GM12878 (cell line): ENCODE results near the gene AGT. TPM values are rescaled to one million over a fixed set of nuclear protein-coding genes. Genes with fewer than 3 reads are reported as not detected.

Source experiments
- ATAC-seq: fragments of 200-7000 bp; cut with Tn5 transposase; 3 replicates; pipeline ENCODE4 v1.9.1; 2020; ENCODE audit warnings: mild to moderate bottlenecking, moderate library complexity
- BruUV-seq: library from RNA; stranded (reverse); fragments of 400-500 nt; replicated peaks from 2 replicates; lab custom pipeline; 2021; lab: Mats Ljungman, UMichigan
- CTCF ChIA-PET: fragments of 300-600 bp; sonication (Branson Sonifier 250); formaldehyde crosslinking; extraction: SDS; loops from one replicate; lab custom pipeline; 2021; ENCODE audit warnings: inconsistent platforms; lab: Yijun Ruan, JAX
- POLR2A ChIA-PET: fragments of 350-600 bp; formaldehyde crosslinking; extraction: SDS; loops from one replicate; lab custom pipeline; 2021; ENCODE audit warnings: inconsistent platforms; lab: Charles Lee
- RAD21 ChIA-PET: fragments of 300-600 bp; sonication (Branson Sonifier 250); formaldehyde crosslinking; loops from one replicate; lab custom pipeline; 2023; ENCODE audit warnings: antibody characterized with exemption; ENCODE audit not compliant: unreplicated experiment; lab: Charles Lee
- SMC1A ChIA-PET: fragments of 300-600 bp; sonication (Branson Sonifier 250); formaldehyde crosslinking; loops from one replicate; lab custom pipeline; 2023; ENCODE audit not compliant: unreplicated experiment, uncharacterized antibody; lab: Charles Lee
- DNase-seq: peaks from one replicate; pipeline ENCODE4 v3.0.0-alpha.2; 2011; ENCODE audit warnings: low read depth, low spot score
- FAIRE-seq: peaks from 3 replicates; lab custom pipeline; 2011; peaks lifted over from hg19 to GRCh38; lab: Jason Lieb, UNC
- H2AFZ ChIP-seq: 2 replicates; pipeline ENCODE4 v1.6.0; 2011; ENCODE audit warnings: low read depth, low read length, control low read depth; ENCODE audit not compliant: control insufficient read depth
- H3K27ac ChIP-seq: 2 replicates; pipeline ENCODE4 v1.5.1; 2011; ENCODE audit warnings: control low read depth; ENCODE audit not compliant: control insufficient read depth, insufficient read depth
- H3K27me3 ChIP-seq, 2 experiments: replicated peaks in 1 of 2; 2 replicates each; pipeline versions ENCODE4 v1.6.0 to v1.6.1; 2011; ENCODE audit warnings: low read length in 1 of 2; ENCODE audit not compliant: control insufficient read depth in 2 of 2, insufficient read depth in 2 of 2
- H3K36me3 ChIP-seq, 2 experiments: 2 replicates each; pipeline ENCODE4 v1.5.1; 2011; ENCODE audit warnings: low read length in 1 of 2; ENCODE audit not compliant: control insufficient read depth in 2 of 2, insufficient read depth in 2 of 2
- H3K4me1 ChIP-seq: 2 replicates; pipeline ENCODE4 v1.6.1; 2011; ENCODE audit warnings: mild to moderate bottlenecking, low read length, moderate library complexity, mixed read lengths; ENCODE audit not compliant: control insufficient read depth, insufficient read depth
- H3K4me2 ChIP-seq: 2 replicates; pipeline ENCODE4 v1.6.0; 2011; ENCODE audit warnings: control low read depth; ENCODE audit not compliant: control insufficient read depth, insufficient read depth
- H3K4me3 ChIP-seq: fragments of 200-600 bp; sonication (generic); 2 replicates; pipeline ENCODE4 v1.5.1; 2016
- H3K79me2 ChIP-seq: 2 replicates; pipeline ENCODE4 v1.6.0; 2011; ENCODE audit warnings: low read length; ENCODE audit not compliant: control insufficient read depth, insufficient read depth
- H3K9ac ChIP-seq: 2 replicates; pipeline ENCODE4 v1.8.0; 2011; ENCODE audit warnings: low read length, control low read depth, mixed read lengths; ENCODE audit not compliant: control insufficient read depth, insufficient read depth
- H3K9me3 ChIP-seq: replicated peaks from 3 replicates; pipeline ENCODE4 v1.5.1; 2011; ENCODE audit warnings: mild to moderate bottlenecking, low read length; ENCODE audit not compliant: control insufficient read depth, insufficient read depth
- H4K20me1 ChIP-seq: 2 replicates; pipeline ENCODE4 v1.6.0; 2011; ENCODE audit not compliant: control insufficient read depth, insufficient read depth
- ATF2 ChIP-seq: IDR thresholded peaks from 2 replicates; pipeline ENCODE4 v1.6.1; 2012; ENCODE audit warnings: low read length, inconsistent platforms
- BCL3 ChIP-seq: IDR thresholded peaks from 2 replicates; pipeline ENCODE4 v1.6.1; 2011; ENCODE audit warnings: borderline replicate concordance, low read depth, mild to moderate bottlenecking, moderate library complexity, low read length; ENCODE audit not compliant: insufficient read depth, poor library complexity, severe bottlenecking
- CHD1 ChIP-seq: IDR thresholded peaks from 2 replicates; pipeline ENCODE4 v1.6.1; 2012; ENCODE audit warnings: low read depth, low read length, improper control_type of control experiment
- IKZF2 ChIP-seq, 2 experiments: fragments of 450-650 bp; IDR thresholded peaks; 2 replicates each; pipeline ENCODE4 v1.6.1; 2017; ENCODE audit warnings: mild to moderate bottlenecking in 2 of 2, moderate library complexity in 2 of 2
- KAT2A ChIP-seq: conservative IDR thresholded peaks from 2 replicates; pipeline ENCODE4 v1.6.1; 2011; ENCODE audit warnings: low read depth, low read length; ENCODE audit not compliant: control insufficient read depth
- MEF2B ChIP-seq: fragments of 450-650 bp; IDR thresholded peaks from 2 replicates; pipeline ENCODE4 v1.6.1; 2018; ENCODE audit warnings: mild to moderate bottlenecking, moderate library complexity; ENCODE audit not compliant: partially characterized antibody, poor library complexity, severe bottlenecking
- NRF1 ChIP-seq: conservative IDR thresholded peaks from 2 replicates; pipeline ENCODE4 v1.6.1; 2011; ENCODE audit warnings: mild to moderate bottlenecking, low read depth, low read length, improper control_type of control experiment
- TARDBP ChIP-seq: IDR thresholded peaks from 2 replicates; pipeline ENCODE4 v1.6.1; 2016; ENCODE audit warnings: borderline replicate concordance
- ZBTB11 ChIP-seq: fragments of 450-650 bp; formaldehyde crosslinking; IDR thresholded peaks from 2 replicates; pipeline ENCODE4 v1.5.0; 2022; ENCODE audit warnings: mild to moderate bottlenecking, missing genetic modification characterization
- whole genome bisulfite sequencing: methylation state at CpG from one replicate; pipeline ENCODE4 v1.1.6; 2016; ENCODE audit warnings: low lambda C conversion rate; ENCODE audit not compliant: insufficient replicate concordance, insufficient coverage; ENCODE audit errors: missing lambda C conversion rate; 5-methylcytosine and 5-hydroxymethylcytosine counted together
- in situ Hi-C: fragments of 300-500 bp; cut with MboI; formaldehyde crosslinking; loops from 9 replicates; pipeline ENCODE4 v1.14.3; 2018; ENCODE audit warnings: mixed read lengths
- intact Hi-C: fragments of 100-400 bp; cut with micrococcal nuclease; formaldehyde crosslinking; loops from one replicate; pipeline ENCODE4 v1.14.2; 2022; ENCODE audit not compliant: unreplicated experiment
- polyA plus RNA-seq, 11 experiments: library from polyadenylated mRNA; depleted of rRNA in 4 of 11; unstranded in 6 of 11; stranded (reverse) in 5 of 11; fragments of >200 nt; fragmentation: Nextera tagmentation in 4 of 11; fragmentation: Illumina TruSeq in 1 of 11; extraction: Ambion mirVana in 4 of 11; extraction: Trizol in 1 of 11; gene quantifications; 1 replicate in 1 of 11; 2 replicates in 10 of 11; pipeline versions ENCODE4 v1.2.1 to v1.2.3, GENCODE V29; 2011 to 2016; ENCODE audit warnings: inconsistent platforms in 2 of 11, missing spikeins in 2 of 11, low read depth in 1 of 11
- total RNA-seq, 4 experiments: library from RNA; depleted of rRNA in 3 of 4; stranded (reverse); fragments of >200 nt in 3 of 4; fragmentation: Illumina TruSeq in 1 of 4; extraction: Trizol in 1 of 4; gene quantifications; 2 replicates each; pipeline versions ENCODE4 v1.2.1 to v1.2.3, GENCODE V29; 2013 to 2021

Gene AGT
- total and polyA plus RNA-seq, 10 of the 15 experiments (the other 5 are each of a cell fraction or from before 2014, with no cell fraction given), result 0.69 TPM; not detected in 9

- ATAC-seq (no peak), DNase-seq (no peak)
- Histone ChIP-seq H4K20me1 (no peaks in the 10 kb centered on the region), H3K4me2 (no peak overlapping the region), H3K4me3 (no peak overlapping the region), H2AFZ (no peak overlapping the region), H3K27me3 (no peaks in the 10 kb centered on the region), H3K9ac (no peak overlapping the region), H3K36me3 (no peaks in the 10 kb centered on the region), H3K4me1 (no peaks in the 10 kb centered on the region), H3K79me2 (no peaks in the 10 kb centered on the region), H3K9me3 (no peaks in the 10 kb centered on the region)
- in situ Hi-C loops, result no loop called here
- WGBS, result 36% methylated on average over 5 of the region's 5 CpGs
- POLR2A ChIA-PET, result no interaction called here
- CTCF ChIA-PET, result no interaction called here
- TF ChIP-seq CHD1, result no peak
- TF ChIP-seq KAT2A, result no peak
- no peak for TF ChIP-seq IKZF2 (IDR thresholded peaks at IDR 0.05)
- TF ChIP-seq ATF2, result no peak
- no peak for TF ChIP-seq TARDBP
- no peak for TF ChIP-seq MEF2B
- no peak for TF ChIP-seq NRF1
- TF ChIP-seq BCL3, result no peak
- no peak for TF ChIP-seq ZBTB11 (CRISPR knock-in tag)
- TF ChIP-seq, all 136 proteins: peak for 0
- BruUV-seq, result no TSS peak
- no peak for FAIRE-seq
- ChIA-PET SMC1A (no interaction called here), RAD21 (no interaction called here)
- H3K27ac ChIP-seq, result no peak overlapping the region
- intact Hi-C loops, result no loop called here
Observed at GRCh38 chr1:230744382-230744781, 30.5 kb upstream of the AGT start.
